COR-L47 (cell line): Measurements from ENCODE around the gene CEP83.

Experiments
- DNase-seq: peaks from one replicate; lab custom pipeline; 2025; lab: John Stamatoyannopoulos, UW

Gene CEP83

DNA sequence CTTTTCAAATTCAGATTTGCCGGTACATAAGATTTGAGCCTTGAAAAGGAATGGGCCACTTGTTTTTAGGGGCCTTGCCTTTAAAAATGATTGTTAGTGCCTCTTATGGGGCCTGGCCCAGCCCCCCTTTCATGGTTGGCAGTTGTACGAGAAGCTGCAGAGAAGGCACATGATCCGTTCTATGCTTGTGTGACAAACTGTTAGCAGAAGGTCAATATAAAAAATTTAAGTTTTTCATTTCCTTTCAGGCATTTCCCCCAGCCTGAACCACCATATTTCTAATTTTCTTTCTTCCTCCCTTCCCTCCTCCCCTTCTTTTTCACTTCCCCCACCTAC, 192.2 kb downstream of the CEP83 start:
- DNase-seq: no peak

DNA sequence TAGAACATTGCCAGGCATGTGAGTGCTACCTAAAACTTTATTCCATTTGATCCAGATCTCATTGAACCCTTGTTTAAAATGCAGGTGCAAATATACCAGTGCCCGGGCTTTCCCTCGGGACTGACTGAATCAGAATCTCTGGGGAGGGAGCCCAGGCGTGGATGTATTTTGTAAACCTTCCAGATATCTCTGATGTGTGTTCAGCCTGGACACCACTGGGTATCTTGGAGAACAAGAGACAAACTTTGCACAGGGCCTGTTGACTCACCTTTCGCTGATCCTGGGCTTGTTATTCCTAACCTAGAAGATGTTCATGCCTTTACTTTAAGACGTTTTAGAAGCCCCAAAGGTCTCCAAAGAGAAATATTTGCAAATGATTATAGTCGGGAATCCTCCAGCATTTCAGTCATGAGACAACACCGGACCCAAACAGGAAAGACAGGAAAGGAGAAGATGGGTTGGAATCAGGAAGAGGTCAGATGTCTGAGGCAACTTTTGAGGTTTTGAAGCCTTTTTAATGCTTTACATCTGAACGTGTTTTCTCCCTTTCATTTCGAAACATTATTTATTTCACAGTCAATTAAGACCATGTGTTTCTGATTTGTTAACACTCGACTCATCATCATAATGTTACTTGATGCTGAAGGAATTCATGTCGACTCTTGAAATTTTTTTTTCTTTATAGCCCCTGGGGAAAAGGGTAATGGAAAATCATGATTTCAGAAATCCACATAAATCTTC, 192.7 kb downstream of the CEP83 start:
- DNase-seq: no peak

DNA sequence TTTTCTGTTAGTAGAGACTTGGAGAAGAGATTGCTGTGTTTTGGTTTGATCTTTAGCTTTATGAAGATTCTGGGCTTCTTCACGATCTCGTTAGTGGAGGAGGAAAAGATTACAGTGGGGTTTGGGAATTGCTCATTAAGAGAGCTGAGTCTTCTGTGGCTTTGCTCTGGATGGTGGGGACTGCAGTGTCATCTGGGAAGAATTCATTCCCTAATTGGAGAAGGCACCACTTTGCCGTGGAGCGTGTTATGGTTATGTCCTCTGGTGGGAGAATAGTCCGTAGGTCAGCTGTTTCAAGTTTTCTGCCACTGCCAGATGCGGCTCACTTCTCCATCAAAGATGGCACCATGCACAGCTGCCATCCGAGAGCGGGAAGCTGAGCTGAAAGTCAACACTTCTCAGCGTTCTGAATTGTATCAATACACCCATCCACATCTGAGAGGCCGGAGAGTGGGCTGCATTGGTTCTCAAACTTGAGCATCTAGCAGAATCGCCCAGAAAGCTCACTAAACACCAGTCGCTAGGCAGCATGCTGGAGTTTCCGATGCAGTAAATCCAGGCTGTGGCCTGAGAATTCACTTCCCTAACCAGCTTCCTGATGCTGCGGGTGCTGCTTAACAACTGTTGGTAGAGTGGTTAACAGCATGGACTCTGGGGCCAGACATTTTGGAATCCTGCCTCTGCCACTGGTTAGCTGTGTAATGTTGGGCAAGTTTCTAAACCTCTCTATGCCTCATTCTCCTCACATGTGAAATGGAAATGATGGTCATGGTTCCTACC, 193.5 kb downstream of the CEP83 start:
- no peak for DNase-seq

DNA sequence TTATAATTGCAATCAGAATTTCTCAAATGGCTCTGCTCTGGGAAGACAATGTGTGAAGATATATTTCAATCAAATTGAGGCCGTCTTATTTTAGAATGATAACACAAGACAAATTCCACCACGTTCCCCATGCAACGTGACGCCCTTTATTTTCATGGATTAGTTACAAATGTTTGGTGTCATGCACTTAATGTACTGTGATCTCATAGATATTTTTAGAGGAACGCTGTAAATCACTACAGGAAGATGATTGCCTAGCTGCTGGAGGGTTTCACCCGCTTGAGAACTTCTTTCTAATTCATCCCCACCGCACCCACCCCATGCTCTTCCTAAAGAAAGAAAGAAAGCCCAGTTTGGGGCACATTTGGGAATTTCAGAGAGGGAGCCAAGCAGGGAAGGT, 194.1 kb downstream of the CEP83 start:
- DNase-seq: no peak

DNA sequence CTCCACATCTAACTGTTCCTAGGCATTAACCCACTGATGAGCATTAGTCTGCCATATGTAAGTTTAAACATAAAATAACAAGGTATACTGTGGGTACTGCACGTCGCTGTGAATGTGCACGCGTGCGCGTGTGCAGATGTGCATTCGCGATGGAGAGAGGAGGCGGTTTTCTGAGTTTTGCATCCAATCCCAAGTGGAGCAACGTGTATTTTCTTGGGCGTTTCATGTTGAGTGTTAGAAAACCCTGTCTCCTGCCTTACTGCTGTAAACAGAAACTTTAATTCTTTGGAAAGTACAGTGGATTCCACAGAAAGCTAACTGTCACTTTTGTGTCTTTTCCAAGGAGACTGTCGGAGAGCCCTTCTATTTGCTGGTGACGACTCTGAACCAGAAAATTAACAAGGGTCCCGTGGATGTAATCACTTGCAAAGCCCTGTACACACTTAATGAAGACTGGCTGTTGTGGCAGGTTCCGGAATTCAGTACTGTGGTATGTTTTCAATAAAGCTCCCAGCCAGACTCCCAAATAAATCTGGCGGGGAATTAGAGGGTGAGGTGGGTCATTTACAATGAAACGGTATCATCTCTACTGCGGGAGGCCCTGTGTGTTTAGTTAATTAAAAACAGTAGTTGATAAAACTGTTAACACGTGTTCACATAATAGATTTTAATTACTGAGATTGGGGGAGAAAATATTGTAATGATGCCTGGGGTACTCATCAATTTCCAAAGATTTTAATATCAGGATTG, 194.8 kb downstream of the CEP83 start:
- DNase-seq: no peak

DNA sequence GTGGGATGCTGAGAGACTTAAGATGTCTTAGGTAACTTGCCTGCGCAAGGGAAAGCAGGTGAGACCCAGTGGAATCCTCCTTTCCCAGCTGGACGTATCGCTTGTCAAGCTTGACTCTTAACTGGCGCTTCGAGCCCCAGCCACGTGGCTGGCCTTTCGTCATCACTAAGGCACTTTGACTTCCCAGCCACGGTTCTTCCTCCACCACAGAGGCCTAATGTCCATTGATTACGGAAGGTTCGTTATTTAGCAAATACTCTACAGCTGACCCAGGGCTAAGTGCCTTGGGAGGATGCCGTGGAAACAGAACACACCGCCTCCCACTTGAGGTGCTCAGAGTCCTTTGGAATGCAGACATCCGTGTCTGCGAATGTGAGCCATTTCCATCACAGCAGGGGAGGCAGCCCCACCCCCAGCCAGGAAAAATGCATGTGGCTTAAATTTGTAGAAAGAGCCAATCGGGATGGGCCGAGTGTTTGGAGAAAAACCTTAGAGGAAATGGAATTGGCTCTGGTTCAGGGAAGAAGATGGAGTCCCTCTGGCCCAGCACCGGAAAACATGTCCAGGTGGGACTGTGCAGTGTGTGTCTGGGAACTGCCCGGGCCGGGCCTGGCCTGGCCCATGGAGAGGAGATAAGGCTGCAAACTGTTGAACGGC, 195.6 kb downstream of the CEP83 start:
- no peak for DNase-seq

DNA sequence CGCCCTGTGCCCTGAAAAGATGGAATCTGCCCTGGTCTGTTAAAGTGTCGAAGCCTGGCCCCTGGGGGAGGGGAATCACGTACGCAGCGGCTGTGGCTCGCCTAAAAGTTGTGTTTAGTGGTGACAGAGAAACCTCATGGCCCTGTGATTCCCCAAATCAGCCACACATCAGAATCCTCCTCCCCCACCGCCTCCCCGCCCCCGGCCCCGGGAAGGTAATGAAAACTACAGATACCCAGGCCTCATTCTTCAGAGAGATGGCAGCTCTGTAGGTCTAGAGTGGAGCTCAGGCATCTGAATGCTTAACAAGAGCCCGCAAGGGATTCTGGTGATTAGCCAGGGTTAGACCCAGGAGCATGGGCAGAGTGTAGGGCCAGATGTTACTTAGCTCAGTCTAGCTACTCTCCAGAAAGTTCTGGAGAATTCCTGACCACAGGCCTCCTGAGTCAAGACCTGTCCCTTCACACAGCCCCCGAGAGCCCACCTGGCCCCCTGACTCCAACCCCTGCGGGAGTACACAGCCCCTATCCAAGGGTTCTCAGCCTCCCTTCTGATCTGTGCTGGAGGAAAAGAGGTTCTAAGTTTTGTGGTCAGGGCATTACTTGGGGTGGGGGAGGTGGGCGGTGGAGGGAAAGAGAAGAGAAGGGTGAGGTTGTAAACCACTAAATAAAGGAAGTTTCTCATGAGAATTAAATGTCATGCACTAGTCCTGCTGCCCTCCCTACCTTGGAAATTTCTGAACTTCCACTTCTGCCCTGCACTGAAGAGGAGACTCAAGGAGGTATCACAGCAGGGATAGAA, 196.5 kb downstream of the CEP83 start:
- DNase-seq: no peak

DNA sequence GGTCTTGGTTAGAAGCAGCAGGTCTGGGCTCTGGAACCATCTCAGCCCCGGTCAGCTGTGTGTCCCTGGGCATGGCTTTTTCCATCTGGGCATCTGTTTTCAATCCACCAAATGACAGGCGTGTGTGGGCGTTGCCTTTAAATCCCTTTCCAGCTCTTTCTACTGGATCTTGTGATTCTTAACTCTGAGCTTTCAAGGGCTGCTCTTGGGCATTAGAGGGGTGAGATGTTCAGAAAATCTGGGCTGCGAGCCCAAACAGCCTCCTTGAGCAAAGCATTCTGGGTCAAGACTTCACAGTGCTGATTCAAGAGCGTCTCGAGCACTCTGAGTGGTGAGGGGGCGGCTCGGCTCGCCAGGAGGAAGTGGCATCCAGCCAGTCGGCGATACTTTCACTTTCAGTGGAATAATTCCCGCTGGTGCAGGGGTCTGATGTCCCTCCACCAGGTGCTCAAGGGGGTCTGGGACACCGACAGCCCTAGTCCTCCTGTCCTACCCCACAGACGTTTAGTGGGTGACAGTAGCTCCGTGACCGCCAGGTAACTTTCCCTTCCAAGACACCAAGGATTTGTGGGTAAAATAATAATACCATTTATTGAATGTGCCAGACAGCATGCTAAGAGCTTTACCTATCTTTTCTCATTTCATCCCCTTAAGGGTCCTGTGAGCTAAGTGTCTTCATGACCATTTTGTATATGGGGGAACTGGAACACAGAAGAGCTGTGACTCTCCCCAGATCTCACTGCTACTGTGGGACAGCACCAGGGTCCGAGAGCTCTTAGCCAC, 197.2 kb downstream of the CEP83 start:
- DNase-seq: peak; percentile 43

DNA sequence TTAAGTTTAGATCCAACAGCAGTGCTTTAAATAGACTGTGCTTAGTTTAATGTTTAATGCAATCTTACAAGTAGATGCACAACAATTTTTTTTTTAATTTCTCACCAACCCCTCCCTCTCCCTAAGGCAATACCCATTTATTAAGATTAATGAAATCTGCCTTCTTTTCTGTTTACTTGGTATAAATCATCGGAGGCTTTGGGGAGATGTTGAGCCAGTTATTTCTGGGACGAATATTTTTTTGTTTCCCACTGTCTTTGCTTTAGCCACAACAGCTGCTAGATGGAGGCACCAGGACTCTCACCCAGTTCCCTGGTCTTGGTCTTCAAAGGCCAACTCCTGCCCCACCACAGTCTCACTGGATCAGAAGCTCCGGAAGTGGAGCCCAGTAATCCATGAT, 197.9 kb downstream of the CEP83 start:
- no peak for DNase-seq

DNA sequence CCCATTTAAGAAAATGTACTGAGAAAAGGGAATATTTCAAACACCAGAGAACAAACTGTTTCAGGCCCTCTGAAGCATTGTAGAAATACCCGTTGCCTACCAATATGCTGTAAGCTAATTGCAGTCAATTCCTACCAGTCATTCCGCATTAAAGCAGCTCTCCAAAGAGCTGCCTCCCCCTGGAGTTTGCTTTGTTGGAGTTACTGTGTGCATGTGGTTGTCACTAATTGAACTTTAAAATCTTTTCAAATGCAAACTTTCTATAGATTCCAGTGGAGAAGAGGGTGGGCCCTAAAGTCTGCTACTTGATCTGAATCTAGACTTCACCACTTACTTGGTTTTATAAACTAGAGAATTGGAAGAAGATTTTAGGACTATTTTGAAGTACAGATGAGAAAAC, 198.5 kb downstream of the CEP83 start:
- DNase-seq: no peak

DNA sequence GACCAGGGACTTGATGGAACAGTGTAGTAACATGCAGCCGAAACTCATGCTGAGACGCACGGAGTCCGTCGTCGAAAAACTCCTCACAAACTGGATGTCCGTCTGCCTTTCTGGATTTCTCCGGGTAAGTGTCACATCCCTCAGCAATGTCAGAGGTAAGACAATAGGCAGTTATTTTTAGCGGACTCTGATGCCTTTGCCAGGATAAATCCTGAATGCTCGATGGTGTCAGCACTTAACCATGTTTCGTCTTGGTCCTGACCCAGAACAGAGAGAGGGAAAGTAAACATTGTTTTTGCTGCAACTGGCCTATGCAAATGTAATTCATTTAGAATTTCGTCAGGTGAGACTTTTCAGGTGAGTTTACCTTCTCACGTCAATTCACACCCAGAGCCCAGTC, 198.9 kb downstream of the CEP83 start:
- no peak for DNase-seq

DNA sequence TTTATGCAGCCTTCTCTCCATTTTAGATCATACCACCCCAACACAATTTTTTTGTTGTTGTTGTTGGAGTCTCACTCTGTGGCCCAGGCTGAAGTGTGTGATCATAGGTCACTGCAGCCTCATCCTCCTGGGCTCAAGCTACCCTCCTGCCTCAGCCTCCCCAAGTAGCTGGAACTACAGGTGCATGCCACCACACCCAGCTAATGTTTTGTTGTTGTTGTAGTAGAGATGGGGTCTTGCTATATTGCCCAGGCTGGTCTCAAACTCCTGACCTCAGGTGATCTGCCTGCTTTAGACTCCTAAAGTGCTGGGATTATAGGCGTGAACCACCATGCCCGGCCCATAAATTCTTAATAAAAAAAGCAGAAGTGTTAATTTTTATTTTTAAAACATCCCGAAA, 199.7 kb downstream of the CEP83 start:
- DNase-seq: no peak

DNA sequence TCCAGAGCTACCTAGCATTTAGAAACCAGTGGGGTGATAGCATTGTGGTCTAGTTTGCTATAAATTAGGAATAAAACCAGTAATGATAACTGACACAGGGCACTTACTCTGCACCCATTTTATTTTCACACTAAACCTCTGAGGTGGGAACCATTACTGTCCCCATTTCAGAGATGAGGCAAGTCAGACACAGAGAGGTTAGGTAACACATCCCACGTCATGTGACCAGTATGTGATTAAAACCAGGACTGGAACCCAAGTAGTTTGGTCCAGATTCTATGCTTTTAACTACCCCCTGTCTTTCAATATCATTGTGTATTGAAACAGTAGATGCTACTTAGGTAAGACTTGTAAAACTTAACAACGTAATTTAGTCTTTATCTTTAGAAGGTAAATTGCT, 201.1 kb downstream of the CEP83 start:
- no peak for DNase-seq
